ENCODE measurements around the gene ARF3. TPM values are rescaled to one million over a fixed set of nuclear protein-coding genes. Genes with fewer than 3 reads are reported as not detected.

Gene ARF3
- total and polyA plus RNA-seq, 2 donors (not counting 3 experiments of a cell fraction or from before 2014, with no cell fraction given): 149 to 172 TPM

GRCh38 chr12:48925304-48926011, 31.8 kb downstream of the ARF3 start, which contains the start of gene FKBP11:
FKBP11 (minus strand) TSS chr12:48925492; CDS start chr12:48925428, 64 bp downstream.
- TF ChIP-seq POLR2AphosphoS5 (IDR thresholded peaks at IDR 0.05; ENCODE audit: insufficient read depth, low read depth, low read length) (peak; percentile 77), GATA2 (IDR thresholded peaks at IDR 0.05; ENCODE audit: insufficient read depth, insufficient read length, low read depth, low read length) (no peak), POLR2A (IDR thresholded peaks at IDR 0.05; ENCODE audit: low read depth, low read length) (peak; percentile 64)
- no peaks in the 10 kb centered on the region for H4K20me1 ChIP-seq (replicated peaks; ENCODE audit: control insufficient read depth, extremely low read depth, insufficient read depth, low read length)
- peak within 1 kb of the TSS; percentile 61 for H3K4me2 ChIP-seq (ENCODE audit: insufficient read depth, low read length)
- H3K9me1 ChIP-seq (replicated peaks; ENCODE audit: control insufficient read depth, extremely low read depth, insufficient read depth, low read length): no peaks in the 10 kb centered on the region
- no peaks in the 10 kb centered on the region for H3K9me3 ChIP-seq (replicated peaks; ENCODE audit: control insufficient read depth, insufficient read depth, low read length)
- dilution Hi-C loops (cut with MboI; ENCODE audit: extremely low pct_ligation_motif_present, low sequenced_read_pairs) (no loop called here), intact Hi-C loops (cut with micrococcal nuclease) (loop anchor here (2.0 to 5.0 kb wide), 2 partner anchors 31 to 52 kb away; partner anchors contain the start of genes ARF3 and WNT1)
- DNase-seq (ENCODE audit: low read depth, low spot score): peak; percentile 62
- peaks cover 3 to 6% of the 10 kb centered on the region in 2 experiments for H3K36me3 ChIP-seq (ENCODE audit: control insufficient read depth in 2 of 2, extremely low read depth in 1 of 2, insufficient read depth in 2 of 2, low read length in 2 of 2)
- H3K9ac ChIP-seq (replicated peaks; ENCODE audit: extremely low read depth, insufficient read depth, low read length): peak within 1 kb of the TSS; percentile 94
- H3K4me3 ChIP-seq (replicated peaks in 1 of 3; ENCODE audit: insufficient read depth in 1 of 3, low read depth in 1 of 3, low read length in 3 of 3): peak within 1 kb of the TSS; percentile 77 to 98 (median 86)
- FAIRE-seq: peak; percentile 87
- peaks cover 11% of the 10 kb centered on the region for H3K4me1 ChIP-seq (ENCODE audit: control insufficient read depth, extremely low read depth, insufficient read depth, low read length)
- POLR2A ChIA-PET: interaction anchor here (0.7 kb wide), 1 partner anchor 243 kb away, joined by 8 read pairs; no protein-coding TSS in a partner anchor
- no peaks in the 10 kb centered on the region for H3K27me3 ChIP-seq (ENCODE audit: control insufficient read depth in 2 of 2, insufficient read depth in 2 of 2, low read length in 2 of 2)
- BruUV-seq (replicated peaks): TSS peak; percentile 56
- peak within 1 kb of the TSS; percentile 83 for H2AFZ ChIP-seq (ENCODE audit: low read depth, low read length)
- CTCF ChIA-PET: interaction anchor here (0.7 to 3.1 kb wide), 17 partner anchors 11 to 74 kb away, joined by 3 to 39 read pairs (median 5); partner anchors contain the start of genes DDX23 and WNT1
- H3K27ac ChIP-seq (ENCODE audit: insufficient read depth, low read depth, low read length): peak within 1 kb of the TSS; percentile 56
- H3K79me2 ChIP-seq (ENCODE audit: control insufficient read depth, insufficient read depth, low read length): no peaks in the 10 kb centered on the region

GRCh38 chr12:48924617-48925303, 32.5 kb downstream of the ARF3 start:
- intact Hi-C loops (cut with micrococcal nuclease) (loop anchor here (2.0 to 5.0 kb wide), 3 partner anchors 32 to 63 kb away; partner anchors contain the start of genes ARF3 and WNT1), dilution Hi-C loops (cut with MboI; ENCODE audit: extremely low pct_ligation_motif_present, low sequenced_read_pairs) (no loop called here)
- no peaks in the 10 kb centered on the region for H3K79me2 ChIP-seq (ENCODE audit: control insufficient read depth, insufficient read depth, low read length)
- peak overlapping the region; percentile 56 for H3K27ac ChIP-seq (ENCODE audit: insufficient read depth, low read depth, low read length)
- H2AFZ ChIP-seq (ENCODE audit: low read depth, low read length): peak overlapping the region; percentile 83
- TF ChIP-seq MAX (IDR thresholded peaks at IDR 0.05; ENCODE audit: insufficient read depth, insufficient read length) (peak; percentile 80), EZH2 (IDR thresholded peaks at IDR 0.05; ENCODE audit: borderline replicate concordance, low read depth, low read length, severe bottlenecking) (no peak), MYC (IDR thresholded peaks at IDR 0.05; ENCODE audit: low read depth, low read length) (no peak), POLR2A (IDR thresholded peaks at IDR 0.05; ENCODE audit: low read depth, low read length) (no peak), GATA2 (IDR thresholded peaks at IDR 0.05; ENCODE audit: insufficient read depth, insufficient read length, low read depth, low read length) (no peak), POLR2AphosphoS5 (IDR thresholded peaks at IDR 0.05; ENCODE audit: insufficient read depth, low read depth, low read length) (peak; percentile 15), JUN (IDR thresholded peaks at IDR 0.05; ENCODE audit: borderline replicate concordance, insufficient read depth, insufficient read length, low read depth) (no peak), FOS (IDR thresholded peaks at IDR 0.05; ENCODE audit: borderline replicate concordance, insufficient read depth, low read length) (no peak)
- TF ChIP-seq, protein P1, sequence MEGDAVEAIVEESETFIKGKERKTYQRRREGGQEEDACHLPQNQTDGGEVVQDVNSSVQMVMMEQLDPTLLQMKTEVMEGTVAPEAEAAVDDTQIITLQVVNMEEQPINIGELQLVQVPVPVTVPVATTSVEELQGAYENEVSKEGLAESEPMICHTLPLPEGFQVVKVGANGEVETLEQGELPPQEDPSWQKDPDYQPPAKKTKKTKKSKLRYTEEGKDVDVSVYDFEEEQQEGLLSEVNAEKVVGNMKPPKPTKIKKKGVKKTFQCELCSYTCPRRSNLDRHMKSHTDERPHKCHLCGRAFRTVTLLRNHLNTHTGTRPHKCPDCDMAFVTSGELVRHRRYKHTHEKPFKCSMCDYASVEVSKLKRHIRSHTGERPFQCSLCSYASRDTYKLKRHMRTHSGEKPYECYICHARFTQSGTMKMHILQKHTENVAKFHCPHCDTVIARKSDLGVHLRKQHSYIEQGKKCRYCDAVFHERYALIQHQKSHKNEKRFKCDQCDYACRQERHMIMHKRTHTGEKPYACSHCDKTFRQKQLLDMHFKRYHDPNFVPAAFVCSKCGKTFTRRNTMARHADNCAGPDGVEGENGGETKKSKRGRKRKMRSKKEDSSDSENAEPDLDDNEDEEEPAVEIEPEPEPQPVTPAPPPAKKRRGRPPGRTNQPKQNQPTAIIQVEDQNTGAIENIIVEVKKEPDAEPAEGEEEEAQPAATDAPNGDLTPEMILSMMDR (IDR thresholded peaks at IDR 0.05; ENCODE audit: extremely low read depth in 1 of 2, insufficient read depth in 1 of 2, low read depth in 1 of 2, low read length in 2 of 2): peak; percentile 45 to 72
- CTCF ChIA-PET: interaction anchor here (0.7 to 3.1 kb wide), 20 partner anchors 11 to 73 kb away, joined by 3 to 39 read pairs (median 5); partner anchors contain the start of genes DDX23 and WNT1
- H3K9ac ChIP-seq (replicated peaks; ENCODE audit: extremely low read depth, insufficient read depth, low read length): peak overlapping the region; percentile 94
- peaks cover 11% of the 10 kb centered on the region for H3K4me1 ChIP-seq (ENCODE audit: control insufficient read depth, extremely low read depth, insufficient read depth, low read length)
- peak overlapping the region; percentile 77 to 98 (median 86) for H3K4me3 ChIP-seq (replicated peaks in 1 of 3; ENCODE audit: insufficient read depth in 1 of 3, low read depth in 1 of 3, low read length in 3 of 3)
- H3K36me3 ChIP-seq (ENCODE audit: control insufficient read depth in 2 of 2, extremely low read depth in 1 of 2, insufficient read depth in 2 of 2, low read length in 2 of 2): peaks cover 3 to 6% of the 10 kb centered on the region in 2 experiments
- no peaks in the 10 kb centered on the region for H3K9me3 ChIP-seq (replicated peaks; ENCODE audit: control insufficient read depth, insufficient read depth, low read length)
- peak overlapping the region; percentile 61 for H3K4me2 ChIP-seq (ENCODE audit: insufficient read depth, low read length)
- no peaks in the 10 kb centered on the region for H3K9me1 ChIP-seq (replicated peaks; ENCODE audit: control insufficient read depth, extremely low read depth, insufficient read depth, low read length)
- POLR2A ChIA-PET: no interaction called here
- DNase-seq (ENCODE audit: low read depth, low spot score) (peak; percentile 78), FAIRE-seq (peak; percentile 86)
- no TSS peak for BruUV-seq (replicated peaks)
- H4K20me1 ChIP-seq (replicated peaks; ENCODE audit: control insufficient read depth, extremely low read depth, insufficient read depth, low read length): no peaks in the 10 kb centered on the region
- H3K27me3 ChIP-seq (ENCODE audit: control insufficient read depth in 2 of 2, insufficient read depth in 2 of 2, low read length in 2 of 2): no peaks in the 10 kb centered on the region

Measured in endothelial cell of umbilical vein (primary cell).